Limb (tissue), 2 donors: ENCODE measurements around the gene C16orf74.

Source experiments
- DNase-seq, 2 donors: peaks; one replicate each; pipeline ENCODE4 v3.0.0-alpha.2; 2016; ENCODE audit errors: extremely low spot score in 2 of 2

C16orf74 gene

DNA sequence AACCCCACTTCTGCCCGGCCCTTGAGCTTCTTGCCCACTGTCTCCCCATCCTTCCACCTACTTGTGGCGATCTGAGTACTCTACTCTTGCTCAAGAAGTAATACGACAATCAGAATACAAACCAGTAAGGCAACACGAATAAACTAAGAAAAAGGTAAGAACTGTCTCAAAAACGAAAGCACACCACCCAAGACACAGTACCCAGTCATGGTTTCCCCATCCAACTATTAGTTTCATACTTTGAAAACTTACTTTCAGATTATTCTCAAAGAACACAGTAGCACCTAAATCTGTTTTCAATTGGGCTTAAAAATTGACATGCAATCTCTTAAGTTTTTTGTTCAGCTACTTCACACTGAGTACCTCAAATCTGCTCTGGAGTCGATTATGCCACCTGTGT lies 76.1 kb downstream of the C16orf74 start:
- no peak for DNase-seq

DNA sequence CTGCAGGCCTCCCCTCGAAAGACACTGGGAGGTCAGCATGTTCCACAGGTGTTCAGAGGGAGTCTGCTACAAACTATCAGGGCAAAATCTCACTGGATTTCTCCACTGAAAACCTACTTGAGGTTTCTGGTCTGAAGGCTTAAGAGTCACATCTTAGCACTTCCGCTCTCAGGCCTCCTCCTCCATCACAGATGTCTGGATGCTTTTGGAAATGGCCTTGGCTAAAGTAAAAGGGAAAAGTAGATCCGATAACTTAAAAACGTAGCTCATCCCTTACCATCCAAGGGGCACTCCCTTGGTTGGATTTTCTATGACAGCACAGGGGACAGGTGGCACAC lies 76.5 kb downstream of the C16orf74 start:
- no peak for DNase-seq

DNA sequence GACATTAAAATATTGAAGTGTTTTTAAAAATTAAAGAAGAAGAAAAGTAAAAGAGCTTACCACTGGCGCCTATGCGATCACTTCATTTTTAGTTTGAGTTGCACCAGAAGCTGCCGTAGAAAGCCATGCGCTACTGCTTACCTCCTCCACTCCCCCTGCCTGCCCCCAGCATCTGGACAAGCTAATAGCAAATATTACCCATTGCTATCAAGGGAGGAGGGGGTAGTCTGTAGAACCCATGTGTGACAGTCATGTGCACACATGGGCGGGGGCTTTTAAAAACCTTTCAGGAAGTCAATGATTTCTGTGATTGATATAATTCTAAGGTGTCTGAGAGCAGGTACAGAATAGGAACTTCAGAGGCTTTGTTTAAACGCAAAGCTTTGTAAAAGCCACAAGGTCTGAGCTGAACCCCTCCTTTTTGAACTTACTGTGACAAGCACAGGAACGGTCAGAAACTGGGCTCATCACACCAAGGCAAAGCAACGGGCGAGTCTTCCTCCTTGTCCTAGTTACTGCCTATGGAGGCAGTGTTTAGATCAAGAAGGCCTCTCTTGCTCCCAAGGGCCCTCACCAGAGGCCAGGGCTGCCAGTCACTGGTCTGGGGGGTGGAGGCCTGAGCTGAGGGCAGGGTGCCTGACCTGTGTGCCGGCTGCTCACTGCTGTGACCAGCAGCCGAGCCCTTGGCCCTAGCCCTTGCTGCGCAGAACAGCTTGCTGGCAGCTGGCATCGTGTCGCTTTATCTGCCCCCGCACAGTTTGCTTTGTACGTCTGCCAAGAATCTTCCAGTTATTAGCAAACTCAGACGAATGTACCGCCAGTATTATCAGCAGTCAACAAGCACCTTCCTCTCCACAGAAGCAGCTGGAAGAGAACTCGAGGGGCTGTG lies 77.1 kb downstream of the C16orf74 start:
- no peak for DNase-seq

DNA sequence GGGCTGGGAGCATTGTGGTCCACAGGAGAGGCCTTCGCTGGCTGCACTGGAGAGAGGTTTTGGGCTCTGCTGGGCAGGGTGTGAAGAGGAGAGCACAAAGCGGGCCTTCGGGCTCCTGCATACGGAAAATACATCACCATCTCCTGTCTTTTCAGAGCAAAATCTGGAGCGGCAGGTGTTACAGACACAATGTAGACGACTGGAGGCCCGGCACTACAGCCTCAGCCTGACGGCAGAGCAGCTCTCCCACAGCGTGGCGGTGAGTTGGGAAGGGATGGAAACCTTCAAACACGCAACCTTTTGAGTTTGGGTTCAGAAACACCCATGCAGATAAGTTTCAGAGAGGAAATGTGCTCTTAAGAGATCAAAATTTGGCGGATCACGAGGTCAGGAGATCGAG lies 80.1 kb downstream of the C16orf74 start:
- DNase-seq, result no peak

DNA sequence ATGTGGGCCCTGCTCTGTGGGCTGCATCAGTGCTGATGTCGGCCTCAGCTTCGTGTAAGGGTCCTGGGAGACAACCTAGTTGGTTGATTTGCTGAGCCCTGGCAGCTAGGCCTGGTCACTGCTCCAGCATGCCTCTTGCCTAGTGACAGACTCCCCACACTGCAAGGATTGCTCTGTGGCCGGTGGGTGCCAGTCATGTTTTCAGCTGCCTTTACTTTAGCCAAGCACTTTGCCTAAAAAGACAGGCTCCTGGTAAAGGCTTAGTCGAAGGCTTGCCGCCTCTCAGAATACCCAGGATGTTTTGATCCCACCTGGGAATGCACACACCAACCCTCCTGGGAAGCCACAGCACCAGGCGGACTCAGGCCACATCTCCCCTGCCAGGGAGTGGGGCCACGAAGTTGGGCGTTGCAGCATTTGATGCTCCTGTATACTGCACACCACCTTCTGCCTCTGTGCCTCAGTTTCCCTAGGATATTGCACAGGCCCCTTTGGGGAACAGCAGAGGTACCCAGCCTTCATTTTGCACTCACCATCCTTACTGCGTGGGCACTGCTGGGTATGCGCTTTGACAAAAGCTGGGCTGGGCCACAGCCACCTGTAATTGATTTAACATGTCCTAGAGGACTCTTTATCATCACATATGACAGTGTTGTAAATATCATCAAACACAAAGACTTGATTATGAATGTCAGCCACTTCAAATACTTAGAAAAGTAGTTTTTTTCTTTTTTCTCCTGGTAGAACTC lies 82.0 kb downstream of the C16orf74 start:
- no peak for DNase-seq

DNA sequence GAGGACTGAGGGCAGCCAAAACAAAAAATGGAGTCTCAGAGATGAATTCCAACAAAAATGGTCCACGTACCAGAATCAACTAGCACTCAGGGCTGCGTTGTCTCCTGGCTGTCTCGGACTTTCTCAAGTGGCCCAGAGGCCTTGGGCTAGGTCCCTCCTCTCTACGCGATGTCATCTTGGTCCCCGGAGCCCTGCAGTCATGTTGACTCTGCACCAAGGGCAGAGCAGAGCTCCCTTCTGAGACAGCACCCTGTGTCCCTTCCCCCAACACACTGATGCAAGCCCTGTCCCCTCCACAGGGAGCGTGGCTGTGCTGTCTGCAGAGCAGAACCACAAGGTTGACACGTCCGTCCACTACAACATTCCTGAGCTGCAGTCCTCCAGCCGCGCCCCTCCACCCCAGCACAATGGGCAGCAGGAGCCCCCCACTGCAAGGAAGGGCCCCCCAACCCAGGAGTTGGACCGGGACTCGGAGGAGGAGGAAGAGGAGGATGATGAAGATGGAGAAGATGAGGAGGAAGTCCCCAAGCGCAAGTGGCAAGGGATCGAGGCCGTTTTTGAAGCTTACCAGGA lies 83.0 kb downstream of the C16orf74 start:
- no peak for DNase-seq

DNA sequence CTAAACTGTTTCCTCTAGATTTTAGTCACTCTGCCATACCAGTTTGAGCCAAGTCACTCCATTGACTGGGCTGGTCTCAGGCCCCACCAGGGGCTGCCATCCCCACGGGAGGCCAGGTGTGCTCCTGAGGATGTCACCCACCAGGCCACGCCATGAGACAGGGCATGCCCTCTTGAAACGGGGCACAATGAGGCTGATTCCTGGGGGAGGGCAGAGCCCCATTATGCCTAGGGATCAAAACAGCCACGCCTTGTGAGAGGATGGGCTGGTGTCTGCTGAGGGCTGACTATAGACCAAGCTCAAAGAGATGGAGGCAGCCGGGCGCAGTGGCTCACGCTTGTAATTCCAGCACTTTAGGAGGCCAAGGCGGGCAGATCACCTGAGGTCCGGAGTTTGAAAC lies 83.6 kb downstream of the C16orf74 start:
- DNase-seq, result no peak

DNA sequence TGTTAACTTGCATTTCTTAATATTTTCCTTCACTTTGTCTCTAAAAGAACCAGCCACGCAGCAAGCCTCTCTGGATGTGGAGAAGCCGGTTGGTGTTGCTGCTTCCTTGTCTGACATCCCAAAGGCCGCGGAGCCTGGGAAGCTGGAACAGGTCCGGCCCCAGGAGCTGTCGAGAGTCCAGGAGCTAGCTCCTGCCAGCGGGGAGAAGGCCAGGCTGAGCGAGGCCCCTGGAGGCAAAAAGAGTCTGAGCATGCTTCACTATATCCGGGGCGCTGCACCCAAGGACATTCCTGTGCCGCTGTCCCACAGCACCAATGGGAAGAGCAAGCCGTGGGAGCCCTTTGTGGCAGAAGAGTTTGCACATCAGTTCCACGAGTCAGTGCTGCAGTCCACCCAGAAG lies 85.0 kb downstream of the C16orf74 start:
- DNase-seq, result no peak

DNA sequence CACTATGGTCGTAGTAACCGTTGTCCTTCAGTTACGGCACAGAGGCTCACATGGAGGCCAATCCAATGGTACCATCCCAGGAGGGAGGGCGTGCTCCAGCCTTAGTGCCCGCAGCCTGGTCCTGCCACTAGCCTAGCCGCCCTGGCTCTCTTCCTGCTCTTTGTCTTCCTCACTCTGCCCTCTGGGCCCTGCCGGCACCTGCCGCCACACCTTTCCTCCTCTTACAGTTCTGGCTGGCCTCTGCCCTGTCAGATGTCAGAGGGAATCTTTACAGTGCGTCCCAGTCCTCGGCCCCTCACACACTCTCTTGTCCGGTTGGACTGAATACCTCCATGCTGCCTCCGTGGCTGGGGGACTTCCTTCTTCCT lies 85.5 kb downstream of the C16orf74 start:
- DNase-seq, result no peak

DNA sequence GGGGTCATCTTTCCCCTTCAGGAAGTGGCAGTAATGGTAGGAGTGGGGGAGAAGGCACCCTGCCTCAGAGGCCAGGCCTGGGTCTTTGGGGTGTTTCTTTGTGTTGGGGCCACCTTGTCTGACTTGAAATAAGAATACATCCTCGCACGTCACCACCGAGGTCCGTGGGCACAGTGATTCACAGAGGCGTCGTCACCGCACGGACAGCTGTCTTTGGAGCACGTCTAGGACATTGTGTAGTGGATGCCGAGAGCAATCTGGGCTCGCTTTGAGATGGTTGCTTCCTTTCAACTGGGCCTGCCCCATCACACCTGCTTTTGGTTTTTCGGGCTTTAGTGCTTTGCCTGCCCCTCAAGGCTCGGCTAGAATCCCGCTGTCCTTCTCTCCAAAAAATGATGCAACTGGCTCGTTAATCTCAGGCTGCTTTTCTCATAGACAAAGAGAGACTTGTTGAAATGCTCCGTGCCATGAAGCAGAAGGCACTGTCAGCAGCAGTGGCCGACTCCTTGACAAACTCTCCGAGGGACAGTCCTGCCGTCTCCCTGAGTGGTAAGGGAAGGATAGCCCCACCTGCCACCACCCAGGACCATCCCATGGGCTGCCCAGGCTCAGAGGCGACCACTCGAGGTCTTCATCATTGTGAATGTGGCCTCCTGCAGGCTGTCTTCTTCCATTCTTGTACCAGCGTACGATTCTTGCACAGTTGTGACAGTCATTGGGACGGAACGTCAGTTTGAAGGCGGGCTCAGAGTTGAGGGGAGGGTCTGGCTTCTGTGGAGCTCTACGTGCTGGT lies 86.1 kb downstream of the C16orf74 start:
- no peak for DNase-seq

DNA sequence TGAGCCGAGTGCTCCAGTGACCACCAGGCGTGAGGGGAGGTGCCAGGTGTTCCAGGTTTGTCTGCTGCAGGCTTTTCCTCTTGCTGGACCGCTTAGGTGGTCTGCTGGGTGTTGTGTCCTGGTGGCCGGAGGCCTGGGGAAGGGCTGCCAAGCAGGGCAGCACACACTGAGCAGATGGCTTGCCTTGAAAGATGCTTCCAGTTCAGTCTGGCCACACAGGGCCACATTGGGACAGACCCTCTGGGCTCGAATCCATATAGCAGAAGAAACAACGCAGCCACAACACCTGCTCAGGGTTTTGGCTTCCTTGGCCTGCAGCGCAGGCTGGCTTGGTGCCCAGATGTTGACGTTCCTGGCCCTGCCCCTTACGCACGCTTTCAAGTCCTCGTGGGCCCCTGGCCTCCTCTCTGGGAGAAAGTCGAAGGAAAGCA lies 87.0 kb downstream of the C16orf74 start:
- DNase-seq, result peak in 1 of 2 donors; percentile 23

DNA sequence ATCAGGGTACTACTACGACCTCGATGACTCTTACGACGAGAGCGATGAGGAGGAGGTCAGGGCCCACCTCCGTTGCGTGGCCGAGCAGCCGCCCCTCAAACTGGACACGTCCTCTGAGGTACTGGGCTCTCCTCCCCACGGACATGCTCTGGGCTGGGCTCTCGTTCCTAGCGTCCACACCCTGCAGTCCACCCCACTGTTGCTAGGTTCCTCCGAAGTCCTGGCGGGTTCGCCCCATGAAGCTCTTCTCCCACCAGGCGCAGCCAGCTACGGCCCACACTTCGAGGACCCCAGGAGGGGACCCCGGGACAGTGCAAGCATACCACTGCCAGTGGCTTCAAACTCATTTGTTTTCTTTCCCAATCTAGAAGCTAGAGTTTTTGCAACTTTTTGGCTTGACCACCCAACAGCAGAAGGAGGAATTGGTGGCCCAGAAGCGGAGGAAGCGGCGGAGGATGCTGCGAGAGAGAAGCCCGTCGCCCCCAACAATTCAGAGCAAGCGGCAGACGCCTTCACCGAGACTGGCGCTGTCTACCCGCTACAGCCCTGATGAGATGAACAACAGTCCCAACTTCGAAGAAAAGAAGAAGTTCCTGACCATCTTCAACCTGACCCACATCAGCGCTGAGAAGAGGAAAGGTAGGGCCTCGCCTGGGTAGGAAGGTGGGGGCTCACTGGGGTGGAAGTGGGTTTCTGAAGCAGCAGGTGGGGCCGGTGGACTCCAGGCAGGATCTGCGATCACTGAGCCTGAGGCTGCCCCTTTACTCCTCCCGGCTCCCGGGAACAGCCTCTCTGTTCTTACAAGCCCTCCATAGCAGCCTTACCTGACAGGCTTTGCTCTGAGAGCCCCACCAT lies 87.7 kb downstream of the C16orf74 start:
- no peak for DNase-seq

DNA sequence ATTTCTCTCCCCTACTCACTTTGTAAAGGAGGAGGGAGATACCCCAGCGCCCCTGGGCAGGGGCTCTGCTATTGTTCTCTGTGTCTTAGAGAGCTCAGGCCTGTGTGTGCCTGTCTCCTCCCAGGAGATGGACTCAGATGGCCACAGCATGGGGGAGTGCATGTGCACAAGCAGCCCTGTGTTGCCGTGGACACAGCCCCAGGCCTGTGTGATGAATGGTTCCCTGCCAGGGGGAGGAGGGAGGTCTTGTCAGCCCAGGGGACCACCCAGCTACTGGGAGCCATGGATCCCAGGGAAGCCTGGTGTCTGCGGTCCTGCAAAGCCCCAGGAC lies 88.4 kb downstream of the C16orf74 start:
- DNase-seq, result no peak

DNA sequence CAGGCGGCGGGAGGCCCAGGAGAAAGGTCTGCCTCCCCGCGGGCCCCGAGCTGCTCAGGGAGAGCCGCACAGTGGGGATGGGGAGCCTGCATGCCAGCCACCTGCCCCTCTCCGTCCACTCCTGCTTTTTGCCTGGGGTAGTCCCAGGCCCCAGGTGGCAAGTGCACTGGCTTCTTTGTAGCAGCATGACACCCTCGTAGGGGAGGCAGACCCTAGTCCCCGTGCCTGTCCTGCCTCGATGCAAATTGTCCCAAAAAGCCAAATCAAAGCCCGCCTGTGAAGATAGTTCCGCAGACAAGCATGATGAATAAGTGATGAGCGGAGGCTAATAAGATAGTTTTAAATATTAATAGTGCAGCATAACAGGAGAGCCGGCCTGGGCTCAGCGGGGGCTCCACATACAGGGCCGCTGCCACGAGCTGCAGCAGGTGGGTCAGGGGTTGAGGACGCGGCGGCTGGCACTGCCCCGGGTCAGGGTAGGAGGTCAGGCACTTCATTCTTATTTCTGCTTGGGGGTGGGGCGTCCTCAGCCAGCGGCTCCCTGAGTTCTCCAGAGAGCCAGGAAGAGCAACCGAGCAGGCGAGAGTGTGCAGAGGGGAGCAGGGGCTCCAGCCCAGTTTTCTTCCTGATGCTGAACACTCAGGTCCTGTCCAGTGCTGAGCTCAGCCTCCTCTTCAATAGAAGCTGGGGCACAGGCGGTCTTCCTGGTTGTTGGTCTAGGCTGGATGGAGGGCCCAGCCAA lies 89.0 kb downstream of the C16orf74 start:
- no peak for DNase-seq

DNA sequence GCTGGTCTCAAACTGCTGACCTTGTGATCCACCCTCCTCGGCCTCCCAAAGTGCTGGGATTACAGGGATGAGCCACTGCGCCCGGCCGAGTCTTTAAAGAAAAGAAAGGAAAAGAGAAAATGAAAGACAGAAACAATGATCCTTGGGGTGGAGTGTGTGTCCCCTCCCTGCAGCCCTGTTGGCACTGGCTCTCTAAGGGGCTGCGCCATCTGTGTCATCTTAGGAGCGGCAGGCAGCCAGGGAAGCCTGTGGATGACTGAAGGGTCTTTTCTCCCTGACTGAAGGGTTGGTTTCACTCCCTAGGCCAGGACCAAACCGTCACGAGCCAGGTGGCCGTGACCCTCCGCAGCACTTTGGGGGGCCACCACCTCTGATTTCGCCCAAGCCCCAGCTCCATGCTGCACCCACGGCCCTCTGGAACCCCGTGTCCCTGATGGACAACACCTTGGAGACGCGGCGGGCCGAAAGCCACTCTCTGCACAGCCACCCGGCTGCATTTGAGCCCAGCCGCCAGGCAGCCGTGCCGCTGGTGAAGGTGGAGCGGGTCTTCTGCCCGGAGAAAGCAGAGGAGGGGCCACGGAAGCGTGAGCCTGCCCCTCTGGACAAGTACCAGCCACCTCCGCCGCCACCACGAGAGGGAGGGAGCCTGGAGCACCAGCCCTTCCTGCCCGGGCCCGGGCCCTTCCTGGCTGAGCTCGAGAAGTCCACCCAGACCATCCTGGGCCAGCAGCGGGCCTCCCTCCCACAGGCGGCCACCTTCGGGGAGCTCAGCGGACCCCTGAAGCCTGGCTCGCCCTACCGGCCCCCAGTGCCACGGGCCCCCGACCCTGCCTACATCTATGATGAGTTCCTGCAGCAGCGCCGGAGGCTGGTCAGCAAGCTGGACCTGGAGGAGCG lies 89.8 kb downstream of the C16orf74 start:
- DNase-seq, result no peak

DNA sequence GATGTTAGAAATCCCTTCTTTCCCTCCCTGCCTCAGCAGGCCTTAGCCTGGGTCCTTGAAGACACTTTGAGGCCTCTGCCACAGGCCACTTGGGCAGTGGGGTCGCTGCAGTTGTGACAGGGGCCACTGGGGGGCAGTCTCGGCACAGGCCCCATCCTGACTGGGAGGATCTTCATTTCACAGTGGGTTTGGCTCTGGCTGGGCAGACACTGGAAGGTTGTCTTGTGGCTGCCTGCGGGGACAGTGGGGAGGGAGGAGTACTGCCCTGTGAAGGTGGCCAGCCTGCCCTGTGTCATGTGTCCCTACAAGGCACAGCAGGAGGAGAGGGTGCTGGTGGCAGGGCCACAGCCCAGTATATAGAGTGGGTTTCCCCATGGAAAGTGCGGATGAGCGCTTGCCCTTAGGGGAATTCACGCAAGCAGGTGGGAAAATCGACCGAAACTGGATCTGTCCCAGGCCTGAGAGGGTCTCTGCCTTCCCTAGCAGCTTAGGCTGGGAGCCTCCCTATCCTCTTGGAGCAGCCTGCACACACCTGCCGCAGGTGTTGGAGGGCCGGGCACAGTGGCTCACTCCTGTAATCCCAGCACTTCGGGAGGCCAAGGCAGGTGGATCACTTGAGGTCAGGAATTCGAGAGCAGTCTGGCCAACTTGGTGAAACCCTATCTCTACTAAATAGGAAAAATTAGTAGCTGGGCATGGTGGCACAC lies 90.9 kb downstream of the C16orf74 start:
- peak; percentile 15 to 82 for DNase-seq

DNA sequence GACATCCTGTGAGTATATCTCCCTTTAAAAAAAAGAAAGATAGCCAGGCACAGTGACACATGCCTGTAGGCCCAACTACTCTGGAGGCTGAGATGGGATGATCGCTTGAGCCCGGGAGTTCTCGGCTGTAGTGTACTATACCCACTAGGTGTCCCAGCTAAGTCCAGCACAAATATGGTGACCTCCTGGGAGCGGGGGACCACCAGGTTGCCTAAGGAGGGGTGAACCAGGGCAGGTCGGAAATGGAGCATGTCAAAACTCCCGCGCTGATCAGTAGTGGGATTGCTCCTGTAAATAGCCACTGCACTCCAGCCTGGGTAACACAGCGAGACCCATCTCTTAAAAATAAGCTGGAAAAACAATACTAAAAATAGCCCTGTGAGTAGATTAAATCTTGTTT lies 91.6 kb downstream of the C16orf74 start:
- no peak for DNase-seq

DNA sequence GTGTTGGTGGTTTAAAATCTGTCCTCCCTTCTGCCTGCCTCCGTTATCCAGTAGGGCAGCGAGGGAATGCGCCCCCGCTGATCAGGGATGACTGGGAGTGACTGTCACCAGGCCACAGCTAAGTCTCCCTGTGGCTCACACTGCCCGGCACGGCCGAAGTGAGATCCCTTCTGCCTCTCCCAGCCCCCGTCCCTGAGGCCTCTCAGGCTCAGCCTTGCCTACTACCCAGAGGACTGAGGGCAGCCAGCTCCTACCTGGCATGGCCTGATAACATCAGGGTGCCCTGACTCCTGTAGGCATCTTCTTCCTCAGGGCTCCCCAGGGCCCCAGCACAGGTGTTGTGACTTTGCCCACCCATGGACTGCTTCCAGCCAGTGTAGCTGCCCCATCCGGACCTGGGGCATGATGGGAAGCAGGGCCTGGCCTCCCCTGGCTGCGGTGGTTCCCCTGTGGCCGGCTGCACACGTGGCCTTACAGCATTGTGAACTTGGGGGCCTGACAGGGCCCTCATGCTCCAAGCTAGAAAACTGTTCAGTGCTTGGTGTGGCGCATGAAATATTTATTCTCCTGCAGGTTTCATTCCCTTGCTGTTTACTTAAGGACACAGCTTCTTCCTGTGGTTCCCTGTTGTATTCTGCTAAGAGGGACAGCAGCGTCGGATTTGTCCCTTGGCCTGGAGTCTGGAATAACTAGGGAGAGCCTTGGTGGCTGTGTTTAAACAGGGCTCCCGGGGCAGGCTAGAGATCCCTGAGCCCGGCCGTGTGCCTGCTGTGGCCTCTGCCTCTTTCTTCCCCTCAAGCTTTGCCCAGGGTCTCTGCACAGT lies 92.2 kb downstream of the C16orf74 start:
- DNase-seq, result no peak
